Measurements from ENCODE around the gene GAGE10.

- no peak for TF ChIP-seq POLR2A (IDR thresholded peaks at IDR 0.05)
- no peak for TF ChIP-seq POLR2AphosphoS5 (IDR thresholded peaks at IDR 0.05)
- TF ChIP-seq CTCF (IDR thresholded peaks at IDR 0.05): no peak
These were observed 31.0 kb upstream of the GAGE10 start for GRCh38 chrX:49272421-49272820.

Measured in prostate gland (tissue), 2 donors.